ENCODE measurements around the gene TRAF2.

Gene TRAF2

GRCh38 chr9:136968333-136969127 lies 82.2 kb downstream of the TRAF2 start:
- no peak overlapping the region for H3K4me3 ChIP-seq (ENCODE audit: low read depth, low read length)
- DNase-seq (ENCODE audit: low read depth) = no peak

- H3K4me3 ChIP-seq (ENCODE audit: low read depth, low read length) = no peak overlapping the region
- DNase-seq (ENCODE audit: low read depth) = no peak
Measured at GRCh38 chr9:136969150-136969549, 82.8 kb downstream of the TRAF2 start.

- no peak for DNase-seq (ENCODE audit: low read depth)
- H3K4me3 ChIP-seq (ENCODE audit: low read depth, low read length) = no peak overlapping the region
Measured at GRCh38 chr9:136969774-136970173, 83.5 kb downstream of the TRAF2 start.

GRCh38 chr9:136970361-136970760 lies 84.0 kb downstream of the TRAF2 start:
- DNase-seq (ENCODE audit: low read depth) = no peak
- no peak overlapping the region for H3K4me3 ChIP-seq (ENCODE audit: low read depth, low read length)

GRCh38 chr9:136971746-136972145 lies 85.4 kb downstream of the TRAF2 start:
- no peak for DNase-seq (ENCODE audit: low read depth)
- no peak overlapping the region for H3K4me3 ChIP-seq (ENCODE audit: low read depth, low read length)

- DNase-seq (ENCODE audit: low read depth) = no peak
- no peak overlapping the region for H3K4me3 ChIP-seq (ENCODE audit: low read depth, low read length)
Measured at GRCh38 chr9:136972335-136972734, 86.0 kb downstream of the TRAF2 start.

GRCh38 chr9:136972743-136973142 lies 86.4 kb downstream of the TRAF2 start:
- H3K4me3 ChIP-seq (ENCODE audit: low read depth, low read length) = no peak overlapping the region
- DNase-seq (ENCODE audit: low read depth) = no peak

- DNase-seq (ENCODE audit: low read depth) = no peak
- no peak overlapping the region for H3K4me3 ChIP-seq (ENCODE audit: low read depth, low read length)
Measured at GRCh38 chr9:136973618-136974617, 87.6 kb downstream of the TRAF2 start.

GRCh38 chr9:136974817-136975535 lies 88.7 kb downstream of the TRAF2 start:
- DNase-seq (ENCODE audit: low read depth) = no peak
- no peak overlapping the region for H3K4me3 ChIP-seq (ENCODE audit: low read depth, low read length)

- H3K4me3 ChIP-seq (ENCODE audit: low read depth, low read length) = no peak overlapping the region
- no peak for DNase-seq (ENCODE audit: low read depth)
Measured at GRCh38 chr9:136975644-136976043, 89.3 kb downstream of the TRAF2 start.
